Ascending aorta (tissue), 2 donors: ENCODE results near the gene JAG2. TPM values are rescaled to one million over a fixed set of nuclear protein-coding genes. Genes with fewer than 3 reads are reported as not detected.

ENCODE experiments used
- DNase-seq, 2 donors: peaks; one replicate each; pipeline ENCODE4 v3.0.0-alpha.2; 2019; ENCODE audit warnings: low spot score in 2 of 2
- H3K27ac ChIP-seq, 2 donors: fragments of 200-600 bp; sonication (generic); one replicate each; pipeline ENCODE4 v1.5.1; 2016 to 2017; ENCODE audit warnings: mild to moderate bottlenecking in 1 of 2
- H3K27me3 ChIP-seq: fragments of 200-600 bp; sonication (generic); one replicate; pipeline ENCODE4 v1.5.1; 2017
- H3K36me3 ChIP-seq, 2 donors: fragments of 200-600 bp; sonication (generic); one replicate each; pipeline ENCODE4 v1.5.1; 2016
- H3K4me1 ChIP-seq, 2 donors: fragments of 200-600 bp; sonication (generic); one replicate each; pipeline ENCODE4 v1.5.1; 2016 to 2017; ENCODE audit warnings: mild to moderate bottlenecking in 1 of 2
- H3K4me3 ChIP-seq, 2 donors: fragments of 200-600 bp; sonication (generic); one replicate each; pipeline ENCODE4 v1.5.1; 2016 to 2017; ENCODE audit warnings: mild to moderate bottlenecking in 1 of 2
- H3K9me3 ChIP-seq, 2 donors: fragments of 200-600 bp; sonication (generic); one replicate each; pipeline ENCODE4 v1.5.1; 2016
- CTCF ChIP-seq, 3 experiments: fragments of 200-600 bp in 2 of 3; fragments of 450-650 bp in 1 of 3; sonication (generic) in 2 of 3; IDR thresholded peaks; one replicate each; pipeline ENCODE4 v1.5.1; 2016 to 2019; ENCODE audit warnings: antibody characterized with exemption in 3 of 3, mild to moderate bottlenecking in 1 of 3, moderate library complexity in 1 of 3
- intact Hi-C: fragments of 100-400 bp; cut with DNase I; formaldehyde crosslinking; loops from one replicate; pipeline ENCODE4 v1.15.1; 2023
- total RNA-seq: library from RNA; depleted of rRNA; stranded (reverse); fragments of >200 nt; gene quantifications from one replicate; pipeline ENCODE4 v1.1.0, GENCODE V29; 2016

JAG2 gene
- total RNA-seq, 1 donor from 2014 or later = 35.5 TPM

GRCh38 chr14:105102361-105102870 is 66.2 kb downstream of the JAG2 start:
- H3K27ac ChIP-seq = no peak overlapping the region
- intact Hi-C loops = no loop called here
- no peaks in the 10 kb centered on the region for H3K36me3 ChIP-seq
- no peaks in the 10 kb centered on the region for H3K4me1 ChIP-seq
- H3K4me3 ChIP-seq = no peak overlapping the region
- peak in 1 of 2 donors; percentile 38 for DNase-seq
- peaks cover 0 to 2% of the 10 kb centered on the region in 2 donors for H3K9me3 ChIP-seq
- no peaks in the 10 kb centered on the region for H3K27me3 ChIP-seq
- no peak for TF ChIP-seq CTCF (IDR thresholded peaks at IDR 0.05)

GRCh38 chr14:105100910-105101309 is 67.7 kb downstream of the JAG2 start:
- Histone ChIP-seq H3K9me3 (peaks cover 0 to 2% of the 10 kb centered on the region in 2 donors), H3K27me3 (no peaks in the 10 kb centered on the region), H3K4me3 (no peak overlapping the region), H3K36me3 (no peaks in the 10 kb centered on the region), H3K4me1 (no peaks in the 10 kb centered on the region), H3K27ac (no peak overlapping the region)
- intact Hi-C loops = no loop called here
- TF ChIP-seq CTCF (IDR thresholded peaks at IDR 0.05) = no peak
- DNase-seq = no peak

- no peak overlapping the region for H3K27ac ChIP-seq
- H3K27me3 ChIP-seq = no peaks in the 10 kb centered on the region
- H3K9me3 ChIP-seq = peaks cover 0 to 2% of the 10 kb centered on the region in 2 donors
- no peak for DNase-seq
- H3K36me3 ChIP-seq = no peaks in the 10 kb centered on the region
- intact Hi-C loops = loop anchor here (10.0 kb wide), 1 partner anchor 155 kb away; no protein-coding TSS in a partner anchor
- H3K4me3 ChIP-seq = no peak overlapping the region
- H3K4me1 ChIP-seq = no peaks in the 10 kb centered on the region
- TF ChIP-seq CTCF (IDR thresholded peaks at IDR 0.05) = no peak
These were observed 68.8 kb downstream of the JAG2 start for GRCh38 chr14:105099778-105100177.

- no peak for TF ChIP-seq CTCF (IDR thresholded peaks at IDR 0.05)
- Histone ChIP-seq H3K9me3 (no peaks in the 10 kb centered on the region), H3K27ac (no peak overlapping the region), H3K27me3 (no peaks in the 10 kb centered on the region), H3K4me1 (peaks cover 0 to 7% of the 10 kb centered on the region in 2 donors), H3K4me3 (no peak overlapping the region), H3K36me3 (no peaks in the 10 kb centered on the region)
- peak in 1 of 2 donors; percentile 37 for DNase-seq
- intact Hi-C loops = loop anchor here (10.0 kb wide), 1 partner anchor 156 kb away; no protein-coding TSS in a partner anchor
These were observed 70.3 kb downstream of the JAG2 start for GRCh38 chr14:105098316-105098715.

- H3K27ac ChIP-seq = no peak overlapping the region
- H3K27me3 ChIP-seq = no peaks in the 10 kb centered on the region
- intact Hi-C loops = loop anchor here (10.0 kb wide), 1 partner anchor 157 kb away; no protein-coding TSS in a partner anchor
- H3K36me3 ChIP-seq = no peaks in the 10 kb centered on the region
- TF ChIP-seq CTCF (IDR thresholded peaks at IDR 0.05) = no peak
- no peaks in the 10 kb centered on the region for H3K9me3 ChIP-seq
- H3K4me1 ChIP-seq = peaks cover 3 to 9% of the 10 kb centered on the region in 2 donors
- no peak overlapping the region for H3K4me3 ChIP-seq
- peak in 1 of 2 donors; percentile 56 for DNase-seq
These were observed 70.8 kb downstream of the JAG2 start for GRCh38 chr14:105097794-105098127.
